Neuronal stem cell (in vitro differentiated cells): ENCODE measurements around the gene GNA14.

Experiments
- DNase-seq: peaks from one replicate; pipeline ENCODE4 v3.0.0-alpha.2; 2013; ENCODE audit warnings: low spot score
- H2AFZ ChIP-seq: one replicate; pipeline ENCODE4 v1.6.1; 2013; ENCODE audit warnings: mild to moderate bottlenecking, low read length, inconsistent platforms
- H2AK5ac ChIP-seq: 2 replicates; pipeline ENCODE4 v1.6.1; 2013; ENCODE audit warnings: low read depth, mild to moderate bottlenecking, inconsistent platforms, low read length, moderate library complexity, mixed read lengths
- H2BK120ac ChIP-seq: 2 replicates; pipeline ENCODE4 v1.6.1; 2013; ENCODE audit warnings: low read depth, mild to moderate bottlenecking, inconsistent platforms, low read length, moderate library complexity, mixed read lengths
- H2BK12ac ChIP-seq: one replicate; pipeline ENCODE4 v1.6.1; 2013; ENCODE audit warnings: low read length, inconsistent platforms
- H2BK15ac ChIP-seq: 2 replicates; pipeline ENCODE4 v1.6.1; 2013; ENCODE audit warnings: mild to moderate bottlenecking, low read length, inconsistent platforms, mixed read lengths
- H2BK5ac ChIP-seq: one replicate; pipeline ENCODE4 v1.6.1; 2013; ENCODE audit warnings: inconsistent platforms, mild to moderate bottlenecking, low read length, moderate library complexity
- H3K14ac ChIP-seq: one replicate; pipeline ENCODE4 v1.6.1; 2013; ENCODE audit warnings: low read length, inconsistent platforms
- H3K18ac ChIP-seq: 2 replicates; pipeline ENCODE4 v1.6.1; 2013; ENCODE audit warnings: low read length, inconsistent platforms
- H3K23ac ChIP-seq: 2 replicates; pipeline ENCODE4 v1.6.1; 2013; ENCODE audit warnings: low read depth, mild to moderate bottlenecking, mixed read lengths, low read length, inconsistent platforms; ENCODE audit not compliant: poor library complexity
- H3K27ac ChIP-seq: replicated peaks from 3 replicates; pipeline ENCODE4 v1.5.1; 2013; ENCODE audit warnings: low read length, inconsistent platforms
- H3K27me3 ChIP-seq, 3 experiments: 2 replicates each; pipeline ENCODE4 v1.6.1; 2013; ENCODE audit warnings: low read length in 3 of 3, mild to moderate bottlenecking in 2 of 3, inconsistent platforms in 1 of 3, low read depth in 1 of 3, mixed read lengths in 1 of 3, moderate library complexity in 1 of 3; ENCODE audit not compliant: control insufficient read depth in 3 of 3, insufficient read depth in 3 of 3
- H3K36me3 ChIP-seq, 2 donors: replicated peaks in 1 of 2; 2 replicates each; pipeline ENCODE4 v1.6.1; 2013; ENCODE audit warnings: low read length in 2 of 2; ENCODE audit not compliant: control insufficient read depth in 2 of 2, insufficient read depth in 2 of 2
- H3K4ac ChIP-seq: 2 replicates; pipeline ENCODE4 v1.6.1; 2013; ENCODE audit warnings: inconsistent platforms, mild to moderate bottlenecking, low read length, moderate library complexity
- H3K4me1 ChIP-seq, 2 donors: 1 replicate in 1 of 2; 2 replicates in 1 of 2; pipeline ENCODE4 v1.6.1; 2013; ENCODE audit warnings: low read length in 2 of 2, low read depth in 1 of 2; ENCODE audit not compliant: control insufficient read depth in 2 of 2, insufficient read depth in 1 of 2
- H3K4me2 ChIP-seq: one replicate; pipeline ENCODE4 v1.6.1; 2013; ENCODE audit warnings: mild to moderate bottlenecking, low read length, inconsistent platforms; ENCODE audit not compliant: insufficient read depth, poor library complexity, severe bottlenecking
- H3K4me3 ChIP-seq, 2 donors: 2 replicates each; pipeline ENCODE4 v1.5.1; 2013; ENCODE audit warnings: low read length in 2 of 2, mild to moderate bottlenecking in 2 of 2, inconsistent platforms in 1 of 2, moderate library complexity in 1 of 2
- H3K79me1 ChIP-seq: one replicate; pipeline ENCODE4 v1.6.1; 2013; ENCODE audit warnings: low read depth, mild to moderate bottlenecking, inconsistent platforms, low read length, moderate library complexity
- H3K9ac ChIP-seq: one replicate; pipeline ENCODE4 v1.6.1; 2013; ENCODE audit warnings: mild to moderate bottlenecking, low read depth, low read length, inconsistent platforms; ENCODE audit not compliant: poor library complexity
- H3K9me3 ChIP-seq, 2 donors: replicated peaks in 1 of 2; 2 replicates each; pipeline versions ENCODE3 to v1.6.1; 2013; ENCODE audit warnings: low read length in 2 of 2, mild to moderate bottlenecking in 2 of 2, inconsistent platforms in 1 of 2, low read depth in 1 of 2, mixed read lengths in 1 of 2, moderate library complexity in 1 of 2; ENCODE audit not compliant: control insufficient read depth in 2 of 2, insufficient read depth in 1 of 2
- H4K8ac ChIP-seq: one replicate; pipeline ENCODE4 v1.6.1; 2013; ENCODE audit warnings: low read depth, mild to moderate bottlenecking, inconsistent platforms, low read length, moderate library complexity
- H4K91ac ChIP-seq: one replicate; pipeline ENCODE4 v1.6.1; 2013; ENCODE audit warnings: low read length, low read depth, mild to moderate bottlenecking, inconsistent platforms; ENCODE audit not compliant: poor library complexity
- WGBS, 2 donors: extraction: QIAGEN DNeasy Blood & Tissue Kit; methylation state at CpG; one replicate each; pipeline ENCODE4 v1.1.7; 2013; ENCODE audit warnings: missing lambda C conversion rate in 2 of 2, mixed read lengths in 1 of 2; ENCODE audit not compliant: insufficient read length in 2 of 2, insufficient replicate concordance in 1 of 2; ENCODE audit errors: extremely low coverage in 2 of 2; 5-methylcytosine and 5-hydroxymethylcytosine counted together

GNA14 gene

GRCh38 chr9:77575785-77576184 is 72.3 kb downstream of the GNA14 start:
- Histone ChIP-seq H3K36me3 (no peaks in the 10 kb centered on the region), H3K4me3 (no peak overlapping the region), H3K9me3 (no peaks in the 10 kb centered on the region), H4K8ac (no peak overlapping the region), H3K27ac (no peak overlapping the region), H3K4me2 (no peak overlapping the region), H3K4ac (no peak overlapping the region), H3K27me3 (no peaks in the 10 kb centered on the region), H2BK12ac (no peak overlapping the region), H4K91ac (no peak overlapping the region), H3K18ac (no peak overlapping the region), H2AFZ (no peak overlapping the region), H3K9ac (no peak overlapping the region), H3K79me1 (no peaks in the 10 kb centered on the region), H2BK15ac (no peak overlapping the region), H3K4me1 (no peaks in the 10 kb centered on the region), H3K23ac (no peak overlapping the region), H2BK120ac (no peak overlapping the region), H2BK5ac (no peak overlapping the region), H2AK5ac (no peak overlapping the region), H3K14ac (no peak overlapping the region)
- no CpG with 5 or more reads among the region's 2 CpGs for WGBS, 2 donors
- DNase-seq = peak; percentile 48

GRCh38 chr9:77569335-77569734 is 78.8 kb downstream of the GNA14 start:
- Histone ChIP-seq H3K4ac (no peak overlapping the region), H3K79me1 (no peaks in the 10 kb centered on the region), H2BK15ac (no peak overlapping the region), H3K27me3 (no peaks in the 10 kb centered on the region), H3K18ac (peak overlapping the region; percentile 13), H4K91ac (no peak overlapping the region), H3K4me2 (no peak overlapping the region), H3K14ac (no peak overlapping the region), H3K36me3 (no peaks in the 10 kb centered on the region), H3K4me1 (no peaks in the 10 kb centered on the region), H3K4me3 (no peak overlapping the region), H3K9me3 (no peaks in the 10 kb centered on the region), H2BK120ac (no peak overlapping the region), H4K8ac (no peak overlapping the region), H2AK5ac (no peak overlapping the region), H3K9ac (no peak overlapping the region), H2BK12ac (no peak overlapping the region), H3K27ac (no peak overlapping the region), H2AFZ (no peak overlapping the region), H2BK5ac (no peak overlapping the region), H3K23ac (no peak overlapping the region)
- DNase-seq = no peak
- WGBS, 2 donors = no CpG with 5 or more reads among the region's 4 CpGs

- Histone ChIP-seq H3K4me3 (no peak overlapping the region), H3K27ac (no peak overlapping the region), H3K9ac (no peak overlapping the region)
Measured at GRCh38 chr9:77563174-77563573, 84.9 kb downstream of the GNA14 start.

GRCh38 chr9:77562019-77562748 is 85.9 kb downstream of the GNA14 start:
- no peak overlapping the region for H3K18ac ChIP-seq
- H3K27me3 ChIP-seq = no peaks in the 10 kb centered on the region
- no peak overlapping the region for H2BK15ac ChIP-seq
- no peak overlapping the region for H3K14ac ChIP-seq
- no peaks in the 10 kb centered on the region for H3K4me1 ChIP-seq
- H2AK5ac ChIP-seq = no peak overlapping the region
- H3K4ac ChIP-seq = no peak overlapping the region
- no peaks in the 10 kb centered on the region for H3K36me3 ChIP-seq
- no peaks in the 10 kb centered on the region for H3K79me1 ChIP-seq
- no CpG with 5 or more reads among the region's 6 CpGs for WGBS, 2 donors
- H3K27ac ChIP-seq = no peak overlapping the region
- no peak overlapping the region for H4K91ac ChIP-seq
- H4K8ac ChIP-seq = no peak overlapping the region
- no peak overlapping the region for H2AFZ ChIP-seq
- H3K9me3 ChIP-seq = no peaks in the 10 kb centered on the region
- no peak overlapping the region for H3K4me3 ChIP-seq
- no peak overlapping the region for H2BK12ac ChIP-seq
- no peak overlapping the region for H3K9ac ChIP-seq
- no peak overlapping the region for H2BK5ac ChIP-seq
- H3K23ac ChIP-seq = no peak overlapping the region
- H3K4me2 ChIP-seq = no peak overlapping the region
- no peak overlapping the region for H2BK120ac ChIP-seq
- DNase-seq = no peak

More at GRCh38 chr9:77563174-77563573, 84.9 kb downstream of the GNA14 start:
- Histone ChIP-seq H2BK12ac (no peak overlapping the region), H2AK5ac (no peak overlapping the region), H2BK120ac (no peak overlapping the region), H3K14ac (no peak overlapping the region), H3K18ac (no peak overlapping the region), H3K27me3 (no peaks in the 10 kb centered on the region), H3K9me3 (no peaks in the 10 kb centered on the region), H4K91ac (no peak overlapping the region), H2AFZ (no peak overlapping the region), H3K36me3 (no peaks in the 10 kb centered on the region), H3K79me1 (no peaks in the 10 kb centered on the region), H4K8ac (no peak overlapping the region), H3K4me2 (no peak overlapping the region), H3K4me1 (no peaks in the 10 kb centered on the region), H2BK15ac (no peak overlapping the region), H3K23ac (no peak overlapping the region), H3K4ac (no peak overlapping the region), H2BK5ac (no peak overlapping the region)
- DNase-seq = no peak
- WGBS, 2 donors = no CpG with 5 or more reads among the region's 1 CpG
